ENCODE data around the gene CDK19.
"Not testable (repeated sequence)": the region's sequence is repeated elsewhere in the genome, so short reads cannot be mapped to it uniquely, and the experiment has no call there.

CDK19 gene

DNA sequence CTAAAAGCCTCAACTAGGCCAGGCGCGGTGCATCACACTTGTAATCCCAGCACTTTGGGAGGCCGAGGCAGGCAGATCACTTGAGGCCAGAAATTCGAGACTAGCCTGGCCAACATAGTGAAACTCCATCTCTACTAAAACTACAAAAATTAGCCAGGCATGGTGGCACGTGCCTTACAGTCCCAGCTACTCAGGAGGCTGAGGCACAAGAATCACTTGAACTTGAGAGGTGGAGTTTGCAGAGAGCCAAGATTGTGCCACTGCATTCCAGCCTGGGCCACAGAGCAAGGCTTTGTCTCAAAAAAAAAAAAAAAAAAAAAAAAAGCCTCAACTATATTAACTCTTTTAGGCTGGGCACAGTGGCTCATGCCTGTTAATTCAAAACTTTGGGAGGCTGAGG, 55.2 kb downstream of the CDK19 start:
- DNase-seq, result not testable (repeated sequence)

DNA sequence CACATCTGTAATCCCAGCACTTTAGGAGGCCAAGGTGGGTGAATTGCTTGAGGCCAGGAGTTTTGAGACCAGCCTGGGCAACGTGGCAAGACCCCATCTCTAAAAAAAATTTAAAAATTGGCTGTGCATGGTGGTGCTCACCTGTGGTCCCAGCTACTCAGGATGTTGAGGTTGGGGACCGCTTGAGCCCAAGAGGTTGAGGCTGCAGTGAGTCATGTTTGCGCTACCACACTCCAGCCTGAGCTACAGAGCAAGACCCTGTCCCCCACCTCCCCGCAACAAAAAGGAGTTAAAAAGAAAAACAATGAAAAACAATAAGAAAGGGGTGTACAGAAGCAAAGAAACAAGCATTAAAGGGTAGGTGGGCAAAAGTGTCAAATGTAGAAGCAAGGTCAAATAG, 57.3 kb downstream of the CDK19 start:
- DNase-seq, result no peak

DNA sequence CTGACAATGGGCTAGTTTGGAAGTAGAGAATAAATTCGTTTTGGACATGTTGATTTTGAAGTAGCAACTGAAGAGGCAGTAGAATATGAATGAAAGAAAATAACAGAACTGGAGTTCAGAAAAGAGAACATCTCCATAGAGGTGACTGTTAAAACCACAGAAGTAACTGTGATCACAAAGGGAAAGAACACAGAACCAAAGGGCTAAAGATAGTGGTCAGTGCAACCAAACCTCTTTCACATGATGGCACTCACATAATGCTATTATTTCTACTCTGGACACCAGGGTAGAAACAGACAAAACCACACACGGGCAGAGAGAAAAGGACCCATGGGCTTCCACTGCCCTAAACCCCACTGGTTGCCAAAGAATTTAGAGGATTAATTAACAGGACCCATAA, 58.5 kb downstream of the CDK19 start:
- DNase-seq, result no peak

DNA sequence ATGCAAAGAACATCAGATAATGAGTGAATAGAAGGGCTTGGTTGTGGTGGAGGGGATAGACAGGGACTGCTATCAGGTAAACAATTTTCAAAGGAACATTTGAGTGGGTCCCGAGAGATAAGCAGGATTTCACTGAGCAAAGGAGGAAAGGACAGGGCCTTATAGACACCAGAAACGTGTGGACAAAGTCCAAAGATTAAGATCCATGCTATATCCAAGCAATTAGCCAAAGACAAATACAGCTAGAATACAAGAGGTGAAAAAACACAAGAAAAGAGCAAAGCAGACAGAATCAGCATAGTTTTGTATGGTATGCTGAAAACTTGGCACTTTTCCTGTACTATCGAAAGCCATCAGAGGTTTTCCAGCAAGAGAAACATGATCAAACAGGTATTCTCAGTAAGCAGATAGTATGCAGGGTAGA, 59.8 kb downstream of the CDK19 start:
- no peak for DNase-seq

DNA sequence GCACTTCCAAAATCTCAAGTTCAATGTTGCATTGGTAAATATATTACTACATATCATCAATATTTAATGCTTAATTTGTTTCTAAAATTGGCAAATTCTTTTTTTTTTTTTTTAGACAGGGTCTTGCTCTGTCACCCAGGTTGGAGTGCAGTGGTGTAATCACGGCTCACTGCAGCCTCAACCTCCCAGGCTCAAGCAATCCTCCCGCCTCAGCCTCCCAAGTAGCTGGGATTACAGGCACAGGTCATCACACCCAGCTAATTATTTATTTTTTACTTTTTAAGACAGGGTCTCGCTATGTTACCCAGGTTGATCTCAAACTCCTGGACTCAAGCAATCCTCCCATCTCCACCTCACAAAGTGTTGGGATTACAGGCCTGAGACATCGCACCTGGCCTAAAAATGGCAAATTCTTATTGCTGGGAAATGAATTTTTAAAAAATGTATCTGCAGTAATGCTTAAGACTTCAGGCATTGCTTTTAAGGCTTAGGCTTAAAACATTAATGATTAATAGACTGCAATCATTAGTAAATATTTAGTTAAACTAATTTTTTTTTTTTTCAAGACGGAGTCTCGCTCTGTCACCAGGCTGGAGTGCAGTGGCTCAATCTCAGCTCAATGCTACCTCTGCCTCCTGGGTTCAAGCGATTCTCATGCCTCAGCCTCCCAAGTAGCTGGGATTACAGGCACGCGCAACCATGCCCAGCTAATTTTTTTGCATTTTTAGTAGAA, 61.2 kb downstream of the CDK19 start:
- DNase-seq, result not testable (repeated sequence)

DNA sequence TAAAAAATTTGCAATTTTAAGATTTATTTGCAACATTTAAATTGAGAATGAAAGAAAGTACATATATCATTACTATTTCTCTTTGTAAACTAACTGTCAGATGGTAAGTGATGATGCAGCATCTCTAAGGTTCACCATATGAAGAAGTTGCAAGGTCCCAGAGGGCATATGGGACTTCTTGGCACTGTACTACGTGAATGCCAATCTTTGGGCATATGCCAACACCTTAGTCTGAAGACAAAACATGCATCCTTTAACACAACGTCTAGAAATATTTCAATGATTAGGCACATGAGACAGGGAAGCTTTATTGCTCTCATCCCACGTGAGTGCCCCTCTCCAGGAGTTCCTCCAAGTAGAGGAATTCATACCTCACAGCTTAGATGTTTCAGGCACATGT, 66.8 kb downstream of the CDK19 start:
- no peak for DNase-seq

DNA sequence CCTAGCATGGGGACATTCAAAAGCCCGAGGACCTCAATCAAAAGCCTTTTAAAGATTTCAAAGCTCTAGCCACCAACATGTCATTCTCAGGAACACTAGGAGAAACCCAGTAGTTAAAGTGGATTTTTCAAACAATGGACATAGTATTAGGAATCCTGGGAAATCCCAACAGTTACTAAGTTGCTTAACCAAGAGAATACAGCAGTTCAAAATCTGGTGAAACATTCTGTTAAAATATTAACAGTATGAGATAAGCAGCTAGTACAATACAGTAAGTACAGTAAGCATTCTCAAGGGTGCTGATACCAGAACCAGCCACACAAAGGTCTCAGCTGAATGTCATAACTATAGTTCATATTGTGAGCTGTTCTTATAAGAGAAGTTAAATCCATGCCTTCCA, 68.6 kb downstream of the CDK19 start:
- DNase-seq, result no peak

DNA sequence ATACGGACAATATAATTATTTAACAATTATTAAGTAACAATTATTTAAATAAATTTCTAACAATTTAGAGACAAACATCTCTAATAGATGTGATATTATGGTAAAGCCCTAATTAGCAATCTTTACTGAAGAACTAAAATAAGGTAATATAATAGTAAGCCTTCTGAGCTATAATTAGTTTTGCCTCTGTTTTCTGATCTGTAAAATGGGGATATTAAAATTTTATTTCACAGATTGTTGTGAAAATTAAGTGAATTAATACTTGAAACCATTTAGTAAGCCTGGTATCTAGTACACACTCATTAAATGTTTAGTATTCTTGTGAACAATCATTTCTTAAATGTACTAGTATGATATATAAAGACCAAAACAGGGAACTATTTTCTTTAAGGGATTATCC, 70.3 kb downstream of the CDK19 start:
- no peak for DNase-seq

DNA sequence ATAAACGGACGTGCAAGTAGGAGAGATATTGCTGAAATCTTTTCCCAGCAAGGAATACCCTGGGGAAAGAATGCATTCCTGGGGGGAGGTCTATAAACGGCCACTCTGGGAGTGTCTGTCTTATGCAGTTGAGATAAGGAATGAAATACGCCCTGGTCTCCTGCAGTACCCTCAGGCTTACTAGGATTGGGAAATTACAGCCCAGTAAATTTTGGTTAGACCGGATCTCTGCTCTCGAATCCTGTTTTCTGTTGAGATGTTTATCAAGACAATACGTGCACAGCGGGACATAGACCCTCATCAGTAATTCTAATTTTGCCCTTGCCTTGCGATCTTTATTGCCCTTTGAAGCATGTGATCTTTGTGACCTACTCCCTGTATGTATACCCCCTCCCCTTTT, 72.7 kb downstream of the CDK19 start:
- DNase-seq, result not testable (repeated sequence)

DNA sequence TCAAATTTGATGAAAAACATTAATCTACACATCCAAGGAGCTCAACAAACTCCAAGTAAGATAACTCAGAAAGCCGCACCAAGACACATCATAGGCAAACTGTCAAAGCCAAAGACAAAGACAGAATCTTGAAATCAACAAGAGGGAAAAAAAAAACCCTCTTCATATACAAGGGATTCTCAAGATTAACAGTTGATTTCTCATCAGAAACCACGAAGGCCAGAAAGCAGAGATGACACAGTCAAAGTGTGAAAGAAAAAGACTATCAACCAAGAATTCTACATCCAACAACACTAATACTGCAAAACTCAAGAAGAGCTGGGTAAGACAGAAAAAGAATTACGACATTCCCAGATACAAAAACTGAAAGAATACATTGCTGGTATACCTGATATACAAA, 73.8 kb downstream of the CDK19 start:
- DNase-seq, result no peak

DNA sequence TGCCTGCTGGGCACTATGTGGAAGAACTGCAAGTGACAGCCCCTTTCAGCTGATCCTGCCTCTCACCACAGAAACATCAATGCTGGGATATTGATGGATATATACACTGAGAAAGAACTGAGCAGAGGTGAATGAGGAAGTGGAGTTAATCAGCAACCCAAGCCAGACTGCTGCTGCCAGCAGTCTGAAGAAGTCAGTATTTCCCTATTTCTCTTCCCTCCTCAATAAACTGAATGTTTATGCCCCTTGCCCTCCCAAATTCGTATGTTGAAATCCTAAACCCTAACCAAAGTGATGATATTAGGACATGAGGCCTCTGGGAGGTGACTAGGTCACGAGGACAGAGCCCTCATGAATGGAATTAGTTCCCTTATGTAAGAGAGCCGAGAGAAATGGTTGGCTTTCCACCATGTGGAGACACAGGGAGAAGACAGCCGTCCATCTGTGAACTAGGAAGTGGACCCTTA, 76.3 kb downstream of the CDK19 start:
- DNase-seq, result no peak

DNA sequence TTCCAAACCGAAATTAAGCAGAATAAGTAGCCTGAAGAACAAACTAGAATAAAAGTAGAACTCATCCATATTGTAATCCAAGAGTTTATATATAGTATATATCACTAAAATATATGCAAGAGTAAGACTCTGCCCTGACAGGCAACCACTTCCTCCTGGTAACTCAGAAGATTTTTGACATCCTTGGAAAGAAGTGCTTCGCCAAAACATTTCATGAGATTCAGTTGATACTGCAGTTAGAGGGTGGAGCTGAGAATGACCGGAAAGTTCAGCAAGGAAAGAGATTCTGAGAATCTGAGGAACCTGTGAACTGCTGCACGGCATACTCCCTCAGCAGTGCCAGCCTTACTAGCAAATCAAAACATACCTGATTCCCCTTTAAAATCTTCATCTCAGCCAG, 79.6 kb downstream of the CDK19 start:
- DNase-seq, result no peak

DNA sequence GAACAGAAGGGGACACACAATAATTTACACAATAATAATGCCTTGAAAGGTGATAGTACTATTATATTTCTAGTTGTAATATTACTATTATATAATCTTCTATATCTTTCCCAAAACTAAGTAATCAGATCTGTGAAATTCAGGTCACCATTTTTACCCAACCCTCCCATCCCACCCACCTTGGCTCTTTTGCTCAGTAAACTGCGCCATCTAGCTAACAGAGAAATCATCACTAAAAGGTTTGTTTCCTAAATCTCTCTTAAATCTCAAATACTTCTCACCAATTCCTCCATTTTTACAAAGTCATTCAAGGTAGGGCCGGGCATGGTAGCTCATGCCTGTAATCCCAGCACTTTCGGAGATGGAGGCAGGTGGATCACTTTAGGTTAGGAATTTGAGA, 83.4 kb downstream of the CDK19 start:
- no peak for DNase-seq

DNA sequence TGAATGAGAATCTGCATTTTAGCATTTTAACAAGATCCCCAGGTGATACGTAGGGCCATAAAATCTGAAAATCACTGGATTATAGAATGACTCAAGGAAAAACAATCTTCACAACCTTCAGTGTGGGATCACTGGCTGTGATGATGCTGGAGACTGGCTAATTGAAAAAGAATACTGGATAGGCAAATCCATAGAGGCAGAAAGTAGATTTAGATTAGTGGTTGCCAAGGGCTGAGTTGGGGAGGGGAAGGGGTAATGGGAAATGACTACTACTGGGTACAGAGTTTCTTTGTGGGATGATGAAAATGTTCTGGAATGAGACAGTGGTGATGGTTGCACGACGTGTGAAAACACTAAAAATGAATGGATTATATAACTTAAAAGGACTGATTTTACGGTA, 84.1 kb downstream of the CDK19 start:
- DNase-seq, result no peak

DNA sequence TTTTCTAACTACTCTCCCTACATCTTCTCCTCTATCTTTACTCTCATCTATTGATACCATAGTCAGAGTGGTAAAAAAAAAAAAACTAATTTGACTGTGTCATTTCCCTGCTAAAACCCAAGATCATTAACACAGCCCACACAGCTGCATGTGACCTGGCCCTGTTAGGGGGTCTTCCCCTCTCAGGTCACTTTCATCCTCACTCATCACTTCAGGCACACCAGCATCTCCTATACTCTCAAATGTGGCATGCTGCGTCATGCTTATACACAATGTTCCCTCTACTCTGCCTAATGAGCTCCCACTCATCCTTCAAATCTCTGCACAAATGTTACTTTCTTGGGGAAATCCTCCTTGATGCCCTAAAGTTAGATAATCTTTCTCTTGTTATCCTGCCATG, 86.8 kb downstream of the CDK19 start:
- no peak for DNase-seq

DNA sequence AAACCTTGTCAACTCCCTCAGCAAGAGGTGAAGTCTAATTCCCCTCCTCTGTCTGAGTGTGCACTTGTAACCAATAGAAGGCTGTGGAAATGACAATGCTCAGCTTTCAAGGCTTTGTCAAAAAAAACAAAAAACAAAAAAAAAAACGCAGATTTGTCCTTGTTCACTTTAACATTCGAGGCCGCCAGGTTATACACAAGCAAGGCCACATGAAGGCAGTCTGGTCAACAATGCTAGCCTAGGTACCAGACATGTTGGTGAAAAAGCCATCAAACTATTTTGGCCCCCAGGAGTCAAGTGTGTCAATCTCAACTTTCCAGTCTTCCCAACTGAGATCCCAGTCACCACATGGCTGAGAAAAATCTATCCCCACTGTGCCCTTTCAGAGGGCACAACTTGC, 92.3 kb downstream of the CDK19 start:
- DNase-seq, result no peak

DNA sequence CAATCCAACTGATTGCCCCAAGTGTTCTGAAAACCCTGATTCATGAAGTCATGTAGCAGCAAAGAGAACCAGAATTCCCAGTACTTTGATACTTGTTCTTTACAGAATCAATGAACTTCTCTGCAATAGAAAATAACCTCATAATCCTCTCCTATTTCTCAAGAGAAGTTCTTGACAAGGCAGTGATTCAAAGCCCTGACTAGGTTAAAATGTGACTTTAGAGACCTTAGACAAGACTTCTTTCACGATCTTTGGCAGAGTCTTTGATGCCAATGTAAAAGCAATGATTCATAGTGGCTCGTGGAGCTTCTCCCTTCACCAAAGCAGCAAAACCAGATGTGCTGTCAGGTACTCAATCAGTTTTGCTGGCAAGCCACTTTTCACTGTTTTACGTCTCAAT, 95.2 kb downstream of the CDK19 start:
- DNase-seq, result no peak

DNA sequence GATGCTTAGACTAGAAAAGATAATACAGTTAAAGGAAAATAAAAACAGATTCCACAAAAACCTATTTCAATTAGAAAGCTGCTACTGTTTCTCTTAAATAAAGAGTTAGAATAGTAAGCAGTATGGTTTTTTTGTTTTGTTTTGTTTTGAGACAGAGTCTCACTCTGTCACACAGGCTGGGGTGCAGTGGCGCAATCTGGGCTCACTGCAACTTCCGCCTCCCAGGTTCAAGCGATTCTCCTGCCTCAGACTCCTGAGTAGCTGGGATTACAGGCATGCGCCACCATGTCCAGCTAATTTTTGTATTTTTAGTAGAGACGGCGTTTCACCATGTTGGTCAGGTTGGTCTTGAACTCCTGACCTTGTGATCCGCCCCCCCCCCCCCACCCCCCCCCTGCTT, 95.7 kb downstream of the CDK19 start:
- not testable (repeated sequence) for DNase-seq

DNA sequence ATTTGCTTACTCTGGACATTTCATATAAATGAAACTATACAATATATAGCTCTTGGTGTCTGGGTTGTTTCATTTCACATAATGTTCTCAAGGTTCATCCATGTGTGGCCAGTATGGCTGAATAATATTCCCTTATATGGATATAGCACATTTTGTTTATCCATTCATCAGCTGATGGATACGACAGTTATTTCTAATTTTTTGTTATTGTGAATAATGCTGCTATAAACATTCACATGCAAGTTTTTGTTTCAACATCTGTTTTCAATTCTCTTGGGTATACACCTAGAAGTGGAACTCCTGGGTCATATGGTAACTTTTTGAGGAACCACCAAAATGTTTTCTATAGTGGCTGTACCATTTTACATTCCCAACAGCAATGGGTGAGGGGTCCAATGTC, 101.1 kb downstream of the CDK19 start:
- no peak for DNase-seq

DNA sequence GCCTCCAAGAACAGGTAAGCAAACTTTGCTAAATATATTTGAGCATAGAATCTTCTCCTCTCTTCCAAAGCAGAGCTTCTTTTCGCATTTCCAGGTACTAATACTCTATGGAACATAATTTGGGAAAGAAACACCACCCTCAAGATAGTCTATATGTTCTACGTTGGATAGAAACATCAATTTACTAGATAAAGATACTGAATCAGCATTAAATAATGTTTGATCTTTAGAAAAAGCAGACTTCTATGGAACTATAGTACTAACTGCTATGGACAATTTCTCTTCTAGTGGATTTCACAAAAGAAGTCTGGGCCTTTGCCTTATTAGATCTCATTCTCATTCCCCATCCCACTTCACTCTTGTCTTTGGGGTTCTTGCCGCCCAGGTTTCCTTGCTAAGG, 103.0 kb downstream of the CDK19 start:
- no peak for DNase-seq

DNA sequence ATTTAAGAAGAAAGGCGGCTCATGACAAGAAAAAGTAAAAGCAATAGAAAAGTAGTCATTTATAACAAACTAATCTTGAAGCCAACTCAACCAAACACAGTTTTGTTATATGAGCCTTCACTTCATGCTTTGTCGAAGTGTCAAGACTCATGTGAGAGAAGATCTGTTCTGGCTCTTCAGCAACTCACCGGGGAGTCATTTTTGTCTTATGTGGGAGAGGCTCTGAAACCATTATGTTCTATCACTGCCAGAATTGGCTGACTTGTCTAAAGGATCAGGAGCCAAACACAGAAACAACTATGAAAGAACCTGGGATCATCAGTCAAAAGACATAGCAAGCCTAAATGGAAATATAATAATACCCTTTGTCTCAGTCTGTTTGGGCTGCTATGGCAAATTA, 105.2 kb downstream of the CDK19 start:
- DNase-seq, result no peak

DNA sequence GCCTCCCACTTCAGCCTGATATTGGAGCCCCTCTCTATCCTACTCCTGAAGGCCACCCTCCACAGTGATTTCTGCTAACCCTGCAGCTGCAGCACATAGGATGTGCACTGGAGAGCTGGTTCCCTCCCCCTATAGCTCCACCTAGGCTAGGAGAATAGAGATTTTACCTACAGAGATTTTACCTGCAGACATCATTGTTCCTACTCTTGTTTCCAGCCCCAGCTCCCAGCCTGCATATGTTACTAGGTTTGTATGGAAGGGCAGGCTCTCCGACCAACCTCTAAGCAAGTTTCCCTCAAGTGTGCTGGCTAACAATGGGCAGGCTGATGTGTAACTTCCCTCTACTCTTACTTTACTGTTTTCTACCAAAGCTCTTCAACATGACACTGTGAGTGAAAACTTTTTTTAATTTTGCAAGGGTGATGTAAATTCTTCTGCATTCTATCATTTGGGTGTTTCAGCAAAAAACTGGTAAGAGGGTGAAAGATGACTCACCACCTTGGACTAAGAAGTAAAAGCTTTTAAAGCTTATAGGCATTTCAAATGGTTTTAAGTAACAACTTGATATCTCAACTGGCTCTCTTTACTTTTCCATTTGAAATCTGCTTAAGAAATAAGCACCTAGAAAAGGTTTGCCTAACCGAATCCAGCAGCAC, 106.8 kb downstream of the CDK19 start:
- no peak for DNase-seq

DNA sequence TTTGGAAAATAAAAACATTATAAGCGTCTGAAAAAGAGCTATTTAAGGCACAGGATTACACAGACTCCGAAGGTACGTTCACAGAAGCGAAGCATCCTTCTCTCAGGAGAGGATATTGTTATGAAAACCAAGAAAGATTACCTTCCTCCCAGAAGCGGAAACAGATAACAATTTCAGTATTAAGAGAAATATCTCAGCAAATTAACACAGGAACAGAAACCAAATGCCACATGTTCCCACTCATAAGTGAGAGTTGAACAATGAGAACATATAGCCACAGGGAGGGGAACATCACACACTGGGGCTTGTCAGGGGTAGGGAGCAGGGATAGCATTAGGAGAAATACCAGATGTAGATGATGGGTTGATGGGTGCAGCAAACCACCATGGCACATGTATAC, 109.7 kb downstream of the CDK19 start:
- DNase-seq, result no peak

DNA sequence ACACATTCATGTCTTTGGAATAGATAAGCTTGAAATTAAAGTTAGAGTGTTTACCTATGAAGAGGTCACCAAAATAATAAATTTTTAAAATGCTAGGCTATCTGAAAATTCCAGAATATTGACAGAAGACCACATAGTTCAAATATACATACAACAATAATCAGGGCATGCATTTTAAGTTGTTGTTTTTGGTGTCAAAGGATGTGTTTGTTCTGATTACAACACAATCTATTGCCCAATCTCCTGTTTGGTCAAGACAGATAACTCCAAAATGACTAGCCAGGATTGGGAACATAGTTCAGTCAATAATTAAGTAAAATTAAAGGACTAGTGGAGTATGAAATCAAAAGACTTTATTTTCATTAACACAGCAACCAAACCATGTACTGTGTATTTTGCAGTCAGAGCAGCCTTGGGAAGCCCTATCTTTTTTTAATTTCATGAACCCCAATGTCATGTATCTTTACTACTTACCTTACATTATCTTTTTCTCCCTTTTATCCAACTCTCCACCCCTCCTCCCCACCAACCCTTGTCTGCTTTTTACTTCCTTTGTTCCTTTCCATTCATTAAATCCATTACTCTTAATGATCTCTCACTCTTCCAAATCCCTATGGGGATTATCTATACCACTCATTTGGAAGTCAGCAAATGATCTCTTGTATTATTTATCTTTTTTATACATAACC, 111.2 kb downstream of the CDK19 start:
- no peak for DNase-seq
